ENCODE measurements around the gene SMIM23.

DNA sequence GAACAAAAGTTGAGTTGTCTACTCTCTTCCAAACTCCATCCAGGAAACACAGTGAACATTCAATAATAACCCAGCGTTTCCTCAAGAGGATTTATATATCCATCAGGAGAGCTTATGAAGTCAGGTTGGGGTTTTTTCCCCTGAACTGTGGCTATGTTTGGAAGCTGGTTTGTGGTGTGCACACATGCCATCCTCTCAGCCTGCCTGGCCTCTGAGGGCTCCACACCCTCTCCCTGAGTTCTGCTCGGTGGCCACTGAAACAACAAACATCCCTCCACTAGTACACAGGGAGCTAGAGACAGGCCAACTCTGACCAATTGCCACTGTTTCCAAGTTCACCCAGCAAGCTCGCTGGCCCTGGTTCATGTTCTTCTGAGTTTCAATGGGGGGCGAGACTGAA lies 35.7 kb downstream of the SMIM23 start:
- TF ChIP-seq POLR2AphosphoS5 (IDR thresholded peaks at IDR 0.05) (no peak), EP300 (IDR thresholded peaks at IDR 0.05; ENCODE audit: low read depth) (no peak), POLR2A (IDR thresholded peaks at IDR 0.05) (no peak)
- TF ChIP-seq, protein P1, sequence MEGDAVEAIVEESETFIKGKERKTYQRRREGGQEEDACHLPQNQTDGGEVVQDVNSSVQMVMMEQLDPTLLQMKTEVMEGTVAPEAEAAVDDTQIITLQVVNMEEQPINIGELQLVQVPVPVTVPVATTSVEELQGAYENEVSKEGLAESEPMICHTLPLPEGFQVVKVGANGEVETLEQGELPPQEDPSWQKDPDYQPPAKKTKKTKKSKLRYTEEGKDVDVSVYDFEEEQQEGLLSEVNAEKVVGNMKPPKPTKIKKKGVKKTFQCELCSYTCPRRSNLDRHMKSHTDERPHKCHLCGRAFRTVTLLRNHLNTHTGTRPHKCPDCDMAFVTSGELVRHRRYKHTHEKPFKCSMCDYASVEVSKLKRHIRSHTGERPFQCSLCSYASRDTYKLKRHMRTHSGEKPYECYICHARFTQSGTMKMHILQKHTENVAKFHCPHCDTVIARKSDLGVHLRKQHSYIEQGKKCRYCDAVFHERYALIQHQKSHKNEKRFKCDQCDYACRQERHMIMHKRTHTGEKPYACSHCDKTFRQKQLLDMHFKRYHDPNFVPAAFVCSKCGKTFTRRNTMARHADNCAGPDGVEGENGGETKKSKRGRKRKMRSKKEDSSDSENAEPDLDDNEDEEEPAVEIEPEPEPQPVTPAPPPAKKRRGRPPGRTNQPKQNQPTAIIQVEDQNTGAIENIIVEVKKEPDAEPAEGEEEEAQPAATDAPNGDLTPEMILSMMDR (IDR thresholded peaks at IDR 0.05) = no peak
